Erythroblast (primary cell): ENCODE data around the gene GPHN.

Experiments
- GATA1 ChIP-seq: IDR thresholded peaks from 2 replicates; pipeline ENCODE4 v1.6.1; 2011; ENCODE audit warnings: low read depth, mild to moderate bottlenecking, control low read depth, low read length, moderate library complexity
- POLR2A ChIP-seq: IDR thresholded peaks from 2 replicates; pipeline ENCODE4 v1.6.1; 2011; ENCODE audit warnings: mild to moderate bottlenecking, low read length

- TF ChIP-seq POLR2A (no peak), GATA1 (no peak)
Measured at GRCh38 chr14:66853311-66853710, 345.4 kb downstream of the GPHN start.
